HG03045 (cell line): ENCODE data around the gene PTRH1.

Experiments used
- ATAC-seq: cut with Tn5 transposase; IDR thresholded peaks from one replicate; pipeline ENCODE4 v1.9.1; 2021; ENCODE audit warnings: mild to moderate bottlenecking, moderate library complexity; ENCODE audit not compliant: unreplicated experiment

Gene PTRH1

DNA sequence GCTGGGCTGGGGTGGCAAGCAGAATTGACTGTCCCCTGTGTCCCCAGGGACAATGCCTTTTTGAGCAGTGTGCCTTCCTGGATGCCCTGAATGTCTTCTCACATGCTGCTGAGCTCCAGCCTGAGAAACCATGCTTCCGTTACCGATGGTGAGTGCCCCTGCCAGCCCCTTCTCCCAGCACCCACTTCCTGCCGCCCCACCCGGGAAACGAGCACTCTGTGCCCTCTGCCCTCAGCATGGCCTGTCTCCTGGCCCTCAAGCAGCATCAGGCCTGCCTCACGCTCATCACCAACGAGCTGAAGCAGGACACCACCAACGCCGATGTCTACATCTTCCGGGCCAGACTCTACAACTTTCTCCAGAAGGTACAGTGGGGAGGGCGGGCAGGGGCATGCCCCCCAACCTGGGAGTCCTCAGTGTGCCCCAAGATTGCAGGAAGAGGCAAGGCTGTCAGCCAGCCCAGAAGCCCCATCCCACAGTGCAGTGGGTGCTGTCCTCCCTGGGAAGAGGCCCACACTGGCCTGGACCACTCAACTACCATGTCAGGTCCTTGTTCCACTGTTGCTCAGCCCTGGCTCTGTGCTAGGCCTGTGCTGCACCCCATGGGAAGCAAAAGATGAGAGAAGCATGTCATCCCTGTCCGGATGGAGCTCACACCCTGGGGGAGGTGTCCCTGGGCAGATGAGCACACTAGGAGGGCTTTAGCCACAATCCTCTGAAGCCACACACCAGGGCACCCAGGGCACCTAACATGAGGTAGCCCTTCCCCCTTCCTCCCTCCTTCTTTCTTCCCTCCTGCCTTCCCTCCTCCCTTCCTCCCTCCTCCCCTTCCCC lies 4.8 kb upstream of the PTRH1 start:
- ATAC-seq, result no peak

- no peak for ATAC-seq
These were observed 2.3 kb upstream of the PTRH1 start for GRCh38 chr9:127717766-127718165.

- no peak for ATAC-seq
These were observed 949 bp upstream of the PTRH1 start for GRCh38 chr9:127716412-127716811.

DNA sequence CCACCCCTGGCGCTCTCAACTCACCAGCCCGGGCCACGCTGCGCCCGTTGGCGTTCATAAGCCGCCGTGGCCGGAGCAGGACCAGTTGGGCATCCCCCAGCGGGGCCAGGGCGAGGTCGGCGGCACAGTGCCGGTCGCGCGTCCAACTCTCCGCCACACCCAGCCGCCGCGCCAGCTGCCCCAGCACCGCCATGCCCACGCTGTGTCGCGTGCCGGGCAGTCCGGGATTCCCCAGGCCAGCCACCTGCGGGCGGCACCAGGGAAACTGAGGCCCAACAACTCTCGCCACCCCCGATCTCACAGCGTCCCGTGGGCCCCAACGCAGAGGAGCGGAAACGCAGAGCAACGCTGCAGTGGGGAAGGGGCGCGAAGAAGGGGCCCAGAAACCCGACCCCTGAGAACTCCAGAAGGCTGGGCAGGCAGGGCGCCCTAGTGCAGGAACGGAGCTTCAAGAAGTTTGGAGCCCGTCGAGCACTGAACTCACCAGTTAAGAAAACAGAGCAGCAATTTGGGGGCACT lies 453 bp downstream of the PTRH1 start:
- no peak for ATAC-seq

DNA sequence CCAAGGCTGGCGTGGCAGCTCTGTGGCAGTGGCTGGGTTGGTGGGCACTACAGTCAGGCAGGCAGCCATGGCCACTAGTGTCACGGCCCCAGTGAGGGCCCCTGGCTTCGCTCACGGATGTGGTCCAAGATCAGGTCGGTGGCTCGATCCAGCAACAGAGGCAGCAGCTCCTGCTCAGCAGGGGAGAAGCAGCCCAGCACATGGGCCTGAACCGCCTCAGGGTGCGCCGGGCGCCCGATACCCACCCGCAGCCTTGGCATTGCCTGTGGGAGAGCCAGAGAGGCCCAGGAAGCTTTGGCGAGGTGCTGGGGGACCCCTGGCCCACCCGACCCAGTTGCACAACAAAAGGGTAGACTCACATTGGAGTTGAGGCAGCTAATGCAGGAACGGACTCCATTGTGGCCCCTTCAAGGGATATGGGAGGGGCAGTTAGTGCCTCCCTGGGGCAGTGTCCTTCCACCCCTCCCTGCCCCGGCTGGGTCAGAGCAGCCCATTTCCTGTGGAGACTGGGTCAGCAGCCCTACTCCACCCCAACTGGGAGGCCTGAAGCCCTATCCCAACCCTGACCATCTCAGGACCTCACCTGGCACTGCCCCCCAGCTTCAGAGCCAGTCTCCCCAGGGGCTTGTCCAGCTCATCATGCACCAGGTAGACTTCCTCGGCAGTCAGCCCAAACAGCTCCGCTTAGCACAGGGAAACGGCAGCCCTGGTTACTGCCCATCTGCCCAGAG lies 1.3 kb downstream of the PTRH1 start:
- no peak for ATAC-seq

DNA sequence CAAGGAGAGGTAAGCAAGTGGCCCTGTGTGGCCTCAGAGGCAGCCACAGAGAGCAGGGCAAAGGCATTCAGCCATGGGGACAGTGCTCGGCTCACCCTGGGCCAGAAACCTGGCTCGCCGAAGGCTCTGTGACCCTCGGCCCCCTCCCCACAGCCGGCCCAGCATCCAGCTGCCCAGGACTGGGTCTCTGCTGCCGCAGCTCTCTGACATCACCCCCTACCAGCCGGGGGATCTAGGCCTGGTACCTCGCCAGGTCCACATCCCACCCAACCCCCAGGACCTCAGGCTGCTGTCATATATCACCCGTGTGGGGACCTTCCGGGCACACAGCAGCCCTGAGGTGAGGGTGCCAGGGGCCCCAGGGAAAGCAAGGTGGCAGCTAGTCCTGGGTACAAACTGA lies 2.6 kb downstream of the PTRH1 start:
- ATAC-seq, result no peak

DNA sequence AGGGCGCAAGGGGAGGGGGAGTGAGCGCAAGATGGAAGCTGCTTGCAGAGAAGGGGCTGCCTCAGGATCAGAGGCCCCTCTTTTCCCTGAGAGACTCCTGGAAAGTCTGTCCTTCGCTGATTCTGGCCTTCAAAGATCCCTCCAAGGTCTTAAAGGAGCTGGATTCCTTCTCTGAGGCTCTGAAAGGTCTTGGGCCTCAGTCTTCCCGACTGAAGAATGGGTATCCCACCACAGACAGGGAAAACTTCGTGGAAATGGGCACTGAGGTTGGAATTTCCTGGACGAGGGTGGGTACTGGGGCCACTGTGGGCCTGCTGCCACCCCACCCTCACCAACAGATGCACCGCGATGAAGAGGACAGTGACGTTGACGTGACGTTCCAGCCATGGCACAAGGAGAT lies 3.1 kb downstream of the PTRH1 start:
- no peak for ATAC-seq

DNA sequence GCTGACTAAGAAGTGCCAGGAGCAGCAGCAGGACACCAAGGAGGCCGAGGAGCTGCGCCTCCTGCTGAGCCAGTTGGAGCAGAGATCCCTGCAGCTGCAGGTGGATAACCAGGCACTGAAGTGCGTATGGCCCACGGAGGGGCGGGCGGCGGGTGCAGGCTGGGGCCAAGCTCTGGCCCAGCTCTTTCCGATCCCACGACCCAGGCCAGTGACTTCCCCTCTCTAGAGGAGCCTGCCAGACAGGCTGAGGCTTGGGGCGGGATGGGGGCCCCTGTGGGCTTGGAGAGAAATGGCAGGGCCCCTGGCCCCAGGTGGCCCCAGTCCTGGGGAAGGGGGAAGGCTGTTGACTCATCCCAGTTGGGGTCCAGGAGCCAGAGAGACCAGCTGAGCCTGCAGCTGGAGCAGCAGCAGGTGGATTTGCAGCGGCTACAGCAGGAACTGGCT lies 3.6 kb downstream of the PTRH1 start:
- no peak for ATAC-seq

- no peak for ATAC-seq
These were observed 4.2 kb downstream of the PTRH1 start for GRCh38 chr9:127711226-127711701.

DNA sequence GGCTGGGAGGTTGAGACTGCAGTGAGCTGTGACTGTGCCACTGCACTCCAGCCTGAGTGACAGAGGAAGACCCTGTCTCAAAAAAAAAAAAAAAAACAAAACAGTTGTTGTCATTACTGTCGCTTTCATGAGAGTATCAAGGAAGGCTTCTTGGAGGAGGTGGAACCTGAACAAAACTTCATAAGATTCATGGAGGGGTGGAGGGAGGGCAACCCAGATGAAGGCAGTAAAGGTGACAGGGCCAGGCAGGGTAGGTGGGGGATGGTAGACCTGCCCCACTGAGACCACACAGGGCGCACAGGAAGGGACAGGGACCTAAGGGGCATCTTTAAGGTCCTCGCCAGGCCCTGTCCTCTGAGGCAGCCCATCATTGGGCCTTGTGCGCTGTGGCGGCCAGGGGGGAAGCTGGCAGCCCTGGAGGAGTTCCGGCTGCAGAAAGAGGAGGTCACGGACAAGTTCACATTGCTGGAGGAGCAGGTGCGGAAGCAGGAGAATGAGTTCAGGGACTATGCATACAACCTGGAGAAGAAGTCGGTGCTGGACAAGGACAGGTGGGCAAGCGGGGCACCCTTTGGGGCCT lies 5.2 kb downstream of the PTRH1 start:
- ATAC-seq, result no peak

GRCh38 chr9:127708952-127709587 lies 6.4 kb downstream of the PTRH1 start:
- ATAC-seq, result no peak

- no peak for ATAC-seq
These were observed 7.7 kb downstream of the PTRH1 start for GRCh38 chr9:127707766-127708165.

GRCh38 chr9:127706836-127707241 lies 8.6 kb downstream of the PTRH1 start, which contains the start of gene CFAP157:
TSS of gene CFAP157 (plus strand) at chr9:127706988. CDS start at chr9:127707032, 44 bp downstream.
- ATAC-seq, result no peak

GRCh38 chr9:127705577-127706379 lies 9.7 kb downstream of the PTRH1 start:
- ATAC-seq, result no peak

DNA sequence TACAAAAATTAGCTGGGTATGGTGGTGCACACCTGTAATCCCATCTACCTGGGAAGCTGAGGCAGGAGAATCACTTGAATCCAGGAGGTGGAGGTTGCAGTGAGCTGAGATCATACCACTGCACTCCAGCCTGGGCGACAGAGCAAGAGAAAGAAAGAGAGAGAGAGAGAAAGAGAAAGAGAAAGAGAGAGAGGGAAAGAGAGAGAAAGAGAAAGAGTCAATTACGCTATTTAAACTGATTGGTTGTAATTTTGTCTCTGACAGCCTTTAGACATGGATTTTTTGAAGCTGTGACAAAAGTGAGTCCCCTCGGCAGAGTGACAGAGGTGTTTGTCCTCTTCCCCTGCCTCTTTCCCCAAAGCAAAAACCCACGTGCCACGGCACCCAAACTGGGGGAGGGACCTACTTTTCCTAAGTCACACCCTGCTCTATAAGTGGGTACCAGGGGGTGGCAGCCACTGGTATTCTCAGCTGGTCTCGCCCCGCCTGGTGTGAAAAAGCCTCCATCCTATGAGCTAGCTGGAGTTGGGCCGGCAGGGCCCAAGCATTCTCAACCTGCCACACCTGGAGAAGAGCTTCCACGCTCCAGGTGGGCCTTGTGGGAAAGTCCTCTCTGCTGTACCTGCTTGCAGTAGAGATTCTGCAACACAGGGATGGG lies 12.0 kb downstream of the PTRH1 start:
- no peak for ATAC-seq

DNA sequence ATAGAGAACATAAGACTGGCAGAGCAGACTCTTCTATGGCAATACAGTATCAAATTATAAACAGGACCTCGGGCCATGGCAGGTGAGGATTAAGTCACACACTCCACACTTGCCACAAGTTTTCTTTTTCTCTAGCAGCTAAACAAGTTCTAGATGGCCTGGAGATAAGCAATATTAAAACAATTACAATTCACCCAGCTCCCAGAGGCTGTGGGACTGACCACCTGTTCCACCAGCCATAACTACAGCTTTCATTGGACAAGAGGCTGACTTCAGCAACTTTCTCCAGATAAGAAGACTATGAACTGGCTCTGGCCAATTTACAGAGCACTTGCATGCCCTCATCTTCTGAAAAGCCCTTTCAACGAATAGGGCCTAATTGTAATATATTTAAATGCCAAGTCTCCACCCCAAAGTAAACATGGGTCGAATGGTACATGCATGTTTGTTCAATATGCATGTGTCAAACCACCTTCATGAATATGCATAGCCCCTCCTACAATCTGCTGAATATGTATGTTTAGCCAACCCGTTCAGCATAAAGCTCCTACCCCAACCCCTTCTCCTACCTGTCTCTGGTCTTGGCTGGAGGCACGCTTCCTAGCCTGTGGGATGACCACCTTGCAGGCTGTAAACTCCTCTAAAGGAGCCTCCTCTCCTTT lies 14.7 kb downstream of the PTRH1 start:
- no peak for ATAC-seq

GRCh38 chr9:127700140-127700539 lies 15.3 kb downstream of the PTRH1 start:
- ATAC-seq, result no peak

DNA sequence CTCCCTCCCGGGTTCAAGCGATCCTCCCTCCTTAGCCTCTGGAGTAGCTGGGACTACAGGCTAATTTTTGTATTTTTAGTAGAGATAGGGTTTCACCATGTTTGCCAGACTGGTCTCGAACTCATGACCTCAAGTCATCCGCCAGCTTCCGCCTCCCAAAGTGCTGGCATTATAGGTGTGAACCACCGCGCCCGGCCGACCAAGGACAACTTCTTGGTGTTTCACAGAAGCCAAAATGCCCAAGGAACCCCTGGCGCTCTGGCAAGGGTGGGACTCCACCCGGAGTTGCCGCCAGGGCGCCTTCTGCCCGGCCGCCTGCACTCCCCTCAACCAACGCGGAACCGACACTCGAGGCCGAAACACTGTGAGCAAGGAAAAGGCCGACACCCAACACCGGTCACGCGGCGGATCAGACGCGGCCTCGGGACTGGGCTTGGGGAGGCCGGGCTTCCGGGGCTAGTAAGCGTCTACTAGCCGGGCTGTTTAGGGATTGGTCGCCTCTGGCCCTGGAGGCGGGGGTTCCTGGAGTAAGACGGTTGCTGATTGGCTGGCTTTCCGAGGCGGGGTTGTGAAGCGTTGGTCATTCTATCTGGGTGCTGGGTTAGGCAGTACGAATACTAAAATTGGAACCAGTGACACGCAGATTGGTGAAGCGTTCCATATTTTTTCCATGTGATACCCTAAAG lies 16.3 kb downstream of the PTRH1 start:
- peak; percentile 82 for ATAC-seq
